ENCODE data around the gene OR6C68. TPM values are rescaled to one million over a fixed set of nuclear protein-coding genes. Genes with fewer than 3 reads are reported as not detected.

OR6C68 gene
- total and polyA plus RNA-seq, 2 of the 8 experiments (the other 6 are each of a cell fraction or from before 2014, with no cell fraction given) = not detected

DNA sequence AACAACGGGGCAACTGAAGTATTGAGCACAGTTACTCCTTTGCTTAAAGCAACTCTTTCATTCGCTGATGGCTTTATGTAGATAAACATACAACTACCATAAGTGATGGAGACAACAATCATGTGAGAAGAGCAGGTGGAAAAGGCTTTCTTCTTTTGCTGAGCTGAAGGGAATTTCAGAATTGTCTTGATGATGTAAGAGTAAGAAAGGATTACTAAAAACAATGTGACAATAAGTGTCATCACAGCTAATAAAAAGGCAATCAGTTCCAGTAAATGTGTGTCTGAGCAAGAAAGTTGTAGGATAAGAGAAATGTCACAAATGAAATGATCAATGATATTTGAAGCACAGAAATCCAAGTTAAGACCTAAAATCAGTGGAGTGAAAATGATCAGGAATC, 22.9 kb upstream of the OR6C68 start (continued):
- TF ChIP-seq ASH2L (IDR thresholded peaks at IDR 0.05; ENCODE audit: low read length) (no peak), SIRT6 (IDR thresholded peaks at IDR 0.05; ENCODE audit: low read length) (no peak)
- TF ChIP-seq, protein P1, sequence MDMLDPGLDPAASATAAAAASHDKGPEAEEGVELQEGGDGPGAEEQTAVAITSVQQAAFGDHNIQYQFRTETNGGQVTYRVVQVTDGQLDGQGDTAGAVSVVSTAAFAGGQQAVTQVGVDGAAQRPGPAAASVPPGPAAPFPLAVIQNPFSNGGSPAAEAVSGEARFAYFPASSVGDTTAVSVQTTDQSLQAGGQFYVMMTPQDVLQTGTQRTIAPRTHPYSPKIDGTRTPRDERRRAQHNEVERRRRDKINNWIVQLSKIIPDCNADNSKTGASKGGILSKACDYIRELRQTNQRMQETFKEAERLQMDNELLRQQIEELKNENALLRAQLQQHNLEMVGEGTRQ (IDR thresholded peaks at IDR 0.05; ENCODE audit: low read length) = no peak

Data from H1 (cell line).